ENCODE data around the gene TMEM106A.
"Not testable (repeated sequence)": the region's sequence is repeated elsewhere in the genome, so short reads cannot be mapped to it uniquely, and the experiment has no call there.

TMEM106A gene

DNA sequence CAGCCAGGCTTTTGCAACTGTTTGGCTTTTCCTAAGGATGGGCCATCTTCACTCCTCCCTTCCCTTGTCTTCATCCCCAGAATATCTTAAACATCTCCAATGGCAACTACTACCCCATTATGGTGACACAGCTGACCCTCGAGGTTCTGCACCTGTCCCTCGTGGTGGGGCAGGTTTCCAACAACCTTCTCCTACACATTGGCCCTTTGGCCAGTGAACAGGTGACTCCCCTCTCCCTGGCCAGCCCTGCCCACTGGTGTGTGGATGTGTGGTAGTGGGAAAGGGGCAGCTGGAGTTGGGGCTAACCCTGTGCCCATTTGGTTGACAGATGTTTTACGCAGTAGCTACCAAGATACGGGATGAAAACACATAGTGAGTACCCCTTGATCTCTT lies 4.7 kb downstream of the TMEM106A start:
- no peak for DNase-seq

DNA sequence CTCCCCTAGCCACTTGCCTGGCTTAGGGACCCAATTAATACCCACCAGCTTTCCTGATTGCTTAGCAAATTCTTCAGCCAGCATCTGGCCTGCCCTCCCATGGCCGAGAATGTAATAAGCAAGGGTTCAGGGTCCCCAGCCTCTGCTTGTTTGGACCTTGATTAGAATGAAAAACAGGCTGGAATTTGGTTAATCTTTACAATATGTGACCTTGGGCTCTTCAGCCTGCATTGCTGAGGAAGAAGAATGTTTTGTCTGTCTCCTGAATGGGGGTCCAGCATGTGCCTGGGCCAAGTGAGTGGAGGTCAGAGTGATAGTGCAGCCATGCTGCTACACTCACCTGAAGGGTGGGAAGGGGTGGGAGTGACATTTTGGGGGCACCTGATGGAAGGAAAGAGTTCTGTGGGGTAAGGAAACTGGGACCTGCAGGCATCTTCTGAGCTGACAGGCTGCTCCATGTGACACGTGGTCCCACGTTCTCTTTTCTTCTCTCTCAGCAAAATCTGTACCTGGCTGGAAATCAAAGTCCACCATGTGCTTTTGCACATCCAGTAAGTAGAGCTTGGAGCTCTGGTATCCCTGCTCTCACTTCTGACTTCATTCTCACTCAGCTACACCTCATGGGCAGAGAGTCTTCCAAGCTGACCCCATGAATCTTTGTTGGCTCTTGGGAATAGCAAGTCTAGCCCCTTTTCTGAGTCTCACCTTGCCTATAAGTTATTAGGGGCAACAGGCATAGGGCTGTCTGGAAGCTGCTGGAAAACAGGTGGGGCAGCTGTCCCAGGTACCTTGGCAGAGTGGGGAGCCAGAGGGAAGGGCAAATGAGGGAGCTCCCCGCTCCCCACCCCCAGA lies 5.3 kb downstream of the TMEM106A start:
- DNase-seq = no peak

DNA sequence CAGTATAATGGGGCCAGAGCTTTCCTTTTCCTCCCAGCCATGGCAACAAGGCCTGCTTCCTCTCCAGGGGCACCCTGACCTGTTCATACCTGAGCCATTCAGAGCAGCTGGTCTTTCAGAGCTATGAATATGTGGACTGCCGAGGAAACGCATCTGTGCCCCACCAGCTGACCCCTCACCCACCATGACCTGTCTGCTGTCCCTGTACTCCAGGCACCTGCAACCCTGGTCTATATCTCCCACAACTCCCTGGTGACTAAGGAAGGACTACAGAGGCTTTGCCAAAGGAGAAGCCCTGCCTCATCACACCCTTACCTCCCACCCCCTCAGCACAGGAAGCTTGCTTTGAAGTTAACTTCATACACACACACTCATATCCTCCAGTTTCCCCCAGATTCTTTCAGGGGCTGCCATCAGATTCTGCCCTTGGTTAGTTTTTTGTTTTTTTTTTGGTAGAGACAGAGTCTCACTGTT lies 6.0 kb downstream of the TMEM106A start:
- DNase-seq = no peak

DNA sequence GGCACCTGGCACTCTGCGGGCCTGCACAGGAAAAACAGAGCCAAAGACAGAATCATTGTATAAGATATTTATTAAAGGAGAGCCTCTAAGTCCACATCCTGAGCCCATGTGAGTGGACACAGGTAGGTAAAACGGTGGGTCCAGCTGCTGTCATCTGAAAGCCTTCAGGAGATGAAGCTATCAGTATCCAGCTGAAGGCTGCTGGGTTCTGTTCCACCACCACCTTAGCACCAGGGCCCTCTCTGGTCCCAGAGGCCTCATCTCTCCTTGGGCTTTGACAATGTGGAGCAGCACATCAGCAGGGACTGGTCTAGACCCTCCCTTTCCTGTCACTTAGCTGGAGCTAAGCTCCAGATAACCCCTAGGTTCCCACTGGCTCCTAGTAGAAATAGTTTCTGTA lies 7.3 kb downstream of the TMEM106A start:
- no peak for DNase-seq

DNA sequence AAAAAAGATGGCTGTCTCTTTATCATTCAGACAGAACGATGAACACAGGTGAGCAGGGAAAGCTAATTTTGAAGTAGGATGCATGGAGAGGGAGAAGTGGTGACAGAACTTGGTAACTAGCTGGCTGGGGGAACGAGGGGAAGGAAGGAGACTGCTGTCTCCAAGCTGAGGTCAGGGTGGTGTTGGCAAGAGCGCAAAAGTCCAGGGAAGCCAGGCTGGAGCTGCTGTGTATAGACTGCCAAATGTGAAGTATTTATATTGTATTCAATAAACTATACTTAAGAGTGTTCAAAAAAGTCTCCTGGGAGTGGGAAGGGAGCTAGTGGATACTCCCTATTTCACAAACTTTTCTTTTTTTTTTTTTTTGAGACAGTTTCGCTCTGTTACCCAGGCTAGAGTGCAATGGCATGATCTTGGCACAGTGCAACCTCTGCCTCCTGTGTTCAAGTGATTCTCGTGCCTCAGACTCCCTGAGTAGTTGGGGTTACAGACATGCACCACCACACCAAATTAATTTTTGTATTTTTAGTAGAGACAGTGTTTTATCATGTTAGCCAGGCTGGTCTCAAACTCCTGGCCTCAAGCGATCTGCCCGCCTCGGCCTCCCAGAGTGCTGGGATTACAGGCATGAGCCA lies 8.2 kb downstream of the TMEM106A start:
- no peak for DNase-seq

DNA sequence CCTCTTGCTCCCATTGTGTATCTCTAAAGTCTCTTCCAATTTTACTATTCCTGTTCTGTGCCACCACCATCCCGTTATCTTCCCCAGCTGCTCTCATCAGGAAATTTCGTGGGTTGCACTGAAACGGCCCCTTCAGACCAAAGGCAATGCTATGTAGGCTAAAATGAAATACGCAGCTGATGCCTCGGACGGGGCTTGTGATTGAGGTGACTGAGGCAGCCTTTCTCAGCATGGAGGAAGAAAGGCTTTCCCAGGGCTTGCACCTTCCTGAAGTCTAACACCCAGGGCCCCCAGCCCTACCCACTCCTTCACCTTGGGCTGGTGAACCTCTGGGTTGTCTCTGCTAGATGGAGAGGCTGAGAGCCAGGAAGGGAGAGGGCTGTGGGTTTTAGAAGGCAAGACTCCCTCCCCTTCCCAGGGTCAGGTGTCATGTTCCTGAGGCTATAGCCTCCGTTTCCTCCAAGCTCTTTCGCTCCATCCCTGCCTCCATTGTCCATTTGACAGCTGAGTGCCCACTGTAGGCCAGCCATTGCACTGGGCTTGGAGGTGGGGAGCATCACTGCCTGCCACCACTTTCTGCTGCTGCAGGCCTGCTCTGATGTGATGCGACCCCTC lies 8.9 kb downstream of the TMEM106A start:
- no peak for DNase-seq

DNA sequence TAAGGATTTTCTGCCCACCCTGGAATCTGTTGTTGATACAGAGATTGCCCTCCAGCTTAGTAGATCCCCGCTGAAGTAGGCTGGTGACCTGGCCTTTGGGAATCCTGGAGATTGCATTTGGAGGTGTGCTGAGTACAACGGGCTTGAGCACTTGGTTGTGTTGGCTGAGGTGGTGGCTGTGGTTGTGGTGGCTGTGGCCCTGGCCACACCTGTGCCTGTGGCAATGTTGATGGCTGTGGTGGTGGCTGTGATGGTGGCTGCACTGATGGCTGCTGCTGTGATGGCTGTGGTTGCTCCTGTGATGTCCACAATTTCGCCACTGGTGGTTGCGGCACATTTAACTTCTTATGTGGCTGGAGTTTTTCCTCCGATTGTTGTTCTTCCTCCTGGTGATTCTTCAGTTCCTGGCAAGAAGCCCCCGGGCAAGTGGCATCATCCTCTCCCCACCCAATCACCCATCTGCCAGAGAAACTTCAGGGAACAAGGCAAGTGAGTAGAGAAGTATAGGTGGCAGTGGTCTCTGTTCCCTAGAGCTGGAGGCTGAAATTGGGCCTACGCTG lies 12.6 kb downstream of the TMEM106A start:
- DNase-seq = no peak

DNA sequence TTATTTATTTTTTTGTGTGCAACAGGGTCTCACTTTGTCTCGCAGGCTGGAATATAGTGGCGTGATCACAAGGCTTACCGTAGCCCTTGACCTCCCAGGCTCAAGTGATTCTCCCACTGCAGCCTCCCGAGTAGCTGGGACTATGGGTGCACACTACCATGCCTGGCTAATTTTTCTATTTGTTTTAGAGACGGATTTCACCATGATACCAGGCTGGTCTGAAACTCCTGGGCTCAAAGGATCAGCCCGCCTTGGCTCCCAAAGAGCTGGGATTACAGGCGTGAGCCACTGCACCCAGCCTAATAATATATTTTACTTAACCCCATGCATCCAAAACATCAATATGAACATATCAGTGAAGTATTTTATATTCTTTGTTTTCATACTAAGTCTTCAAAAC lies 14.7 kb downstream of the TMEM106A start:
- DNase-seq = no peak

DNA sequence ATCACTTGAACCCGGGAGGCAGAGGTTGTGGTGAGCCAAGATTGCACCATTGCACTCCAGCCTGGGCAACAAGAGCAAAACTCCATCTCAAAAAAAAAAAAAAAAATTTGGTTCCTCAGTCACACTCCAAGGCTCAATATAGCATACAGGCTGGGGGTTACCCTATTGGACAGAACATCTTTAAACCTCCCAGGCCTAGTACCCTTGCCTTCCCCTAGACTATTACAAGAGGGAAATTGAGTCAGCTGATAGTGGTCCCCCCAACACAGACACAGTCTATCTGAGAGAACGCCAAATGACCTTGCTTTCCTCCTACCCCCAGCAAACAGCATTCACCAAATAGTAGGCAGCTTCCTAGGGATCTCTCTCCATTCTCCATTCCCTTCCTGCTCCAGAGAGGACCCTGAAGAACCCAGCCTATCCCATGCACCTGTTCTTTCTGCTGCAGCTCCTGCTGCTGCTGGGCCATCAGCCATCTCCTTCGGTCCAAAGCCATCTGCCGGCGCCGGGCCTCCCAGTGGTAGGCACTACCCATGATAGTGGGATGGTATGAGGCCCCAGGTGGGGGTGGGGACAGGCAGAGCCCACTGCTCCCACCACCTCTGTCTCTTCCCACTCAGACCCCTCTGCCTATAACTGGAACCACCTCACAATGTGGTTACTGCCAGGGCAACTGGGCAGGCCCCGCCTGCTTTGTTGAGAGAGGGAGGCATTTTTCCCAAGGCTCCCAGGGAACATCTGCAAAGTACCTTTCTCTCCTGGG lies 16.5 kb downstream of the TMEM106A start, which contains the start of gene CCDC200:
Gene CCDC200, minus strand, starts transcription at position 604 of the 763 bp plus-strand sequence. Its CDS starts 69 bp downstream, at position 535.
- DNase-seq = not testable (repeated sequence)

DNA sequence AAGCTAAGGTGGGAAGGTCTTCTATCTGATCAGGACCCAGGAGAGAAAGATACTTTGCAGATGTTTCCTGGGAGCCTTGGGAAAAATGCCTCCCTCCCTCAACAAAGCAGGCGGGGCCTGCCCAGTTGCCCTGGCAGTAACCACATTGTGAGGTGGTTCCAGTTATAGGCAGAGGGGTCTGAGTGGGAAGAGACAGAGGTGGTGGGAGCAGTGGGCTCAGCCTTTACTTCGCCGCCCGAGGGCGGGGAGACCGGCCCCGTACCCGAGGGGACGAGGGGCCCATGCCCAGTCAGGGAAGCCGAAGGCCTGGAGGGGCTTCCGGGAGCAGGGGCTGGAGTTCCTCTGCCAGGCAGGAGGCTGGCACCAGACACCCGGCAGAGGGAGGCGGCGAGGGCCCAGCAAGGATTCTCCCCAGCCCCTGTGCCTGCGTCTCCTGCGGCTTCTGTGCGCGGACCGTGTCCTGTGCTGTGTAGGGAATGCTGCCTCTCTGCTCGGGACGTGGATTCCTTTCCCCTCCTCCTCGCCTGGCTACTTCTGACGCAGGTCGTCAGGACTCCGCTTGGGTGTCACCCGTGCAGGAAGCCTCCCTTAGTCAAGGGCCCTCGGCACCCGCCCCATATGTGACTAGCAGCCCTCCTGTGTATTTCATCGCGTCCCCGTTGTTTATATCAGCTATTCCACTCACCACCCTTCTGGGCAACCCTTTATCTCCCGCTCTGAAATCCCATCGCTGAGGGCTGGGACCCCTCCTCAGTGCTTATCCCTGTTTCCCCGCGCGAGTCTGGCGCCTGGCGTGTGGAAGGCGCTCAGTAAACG lies 19.7 kb downstream of the TMEM106A start:
- not testable (repeated sequence) for DNase-seq

DNA sequence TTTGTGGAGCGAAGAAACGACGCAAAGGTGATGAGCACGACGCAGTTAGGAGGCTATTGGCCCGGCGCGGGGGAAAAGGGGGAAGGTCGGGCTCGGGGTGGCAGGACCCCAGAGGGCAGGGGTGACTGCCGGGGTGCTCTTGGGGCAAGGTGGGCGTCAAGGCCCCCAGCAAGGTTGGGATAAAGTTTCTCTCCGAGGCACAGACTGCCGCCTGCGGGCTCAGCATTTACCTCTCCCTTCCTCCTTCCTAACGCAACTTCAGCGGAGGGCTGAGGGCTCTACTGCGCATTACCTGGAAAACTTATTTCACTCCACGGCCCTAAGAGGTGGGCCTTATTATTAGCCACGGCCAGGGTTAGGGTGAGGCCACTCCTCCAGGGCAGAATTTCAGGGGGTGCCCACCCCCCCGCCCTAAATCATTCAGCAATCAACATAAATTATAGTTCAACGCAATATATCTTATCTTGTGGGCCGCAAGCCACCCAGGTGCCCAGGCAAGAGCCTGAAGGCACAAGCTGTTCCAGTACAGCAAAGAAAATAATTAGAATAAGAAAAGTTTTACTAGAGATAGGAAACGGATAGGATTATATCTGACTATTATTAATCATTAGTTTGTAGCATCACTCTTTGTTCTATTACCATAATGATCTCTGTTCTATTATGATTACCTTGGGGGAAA lies 20.5 kb downstream of the TMEM106A start:
- DNase-seq = not testable (repeated sequence)

DNA sequence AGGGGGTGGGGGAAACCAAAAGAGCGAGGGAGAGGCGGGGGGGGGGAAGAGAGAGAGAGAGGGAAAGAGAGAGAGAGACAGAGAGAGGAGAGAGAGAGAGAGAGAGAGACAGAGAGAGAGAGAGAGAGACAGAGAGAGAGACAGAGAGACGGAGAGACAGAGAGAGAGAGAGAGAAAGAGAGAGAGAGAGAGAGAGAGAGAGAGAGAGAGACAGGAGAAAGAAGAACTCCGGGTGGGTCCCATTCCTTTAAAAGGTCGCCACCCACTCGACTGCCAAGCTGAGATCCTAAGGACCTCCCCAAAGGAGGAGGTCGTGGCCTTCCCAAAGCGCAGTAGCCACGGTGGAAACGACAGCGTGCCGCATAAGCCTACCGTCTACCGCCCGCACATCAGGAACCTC lies 21.6 kb downstream of the TMEM106A start:
- not testable (repeated sequence) for DNase-seq

DNA sequence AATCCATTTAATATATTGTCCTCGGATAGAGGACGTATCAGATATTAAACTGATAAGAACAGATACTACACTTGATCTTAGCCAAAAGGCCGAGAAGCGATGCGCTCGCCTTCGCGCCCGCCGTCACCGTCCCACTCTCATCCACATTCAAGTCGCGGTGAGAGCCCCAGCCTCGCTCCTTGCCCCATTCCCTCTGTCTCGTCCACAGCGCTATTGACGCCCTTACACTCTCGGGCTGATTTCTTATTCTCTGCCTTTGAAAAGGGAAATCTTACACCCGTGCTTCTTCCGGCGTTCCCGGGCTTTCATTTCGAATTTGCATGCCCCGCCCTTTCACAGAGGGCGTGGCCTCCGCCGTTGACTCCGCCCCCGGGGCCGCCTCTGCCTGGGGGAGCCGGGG lies 22.2 kb downstream of the TMEM106A start, which contains the start of gene RNU2-1:
Gene RNU2-1, minus strand, starts transcription at position 101 of the 400 bp plus-strand sequence.
- not testable (repeated sequence) for DNase-seq

DNA sequence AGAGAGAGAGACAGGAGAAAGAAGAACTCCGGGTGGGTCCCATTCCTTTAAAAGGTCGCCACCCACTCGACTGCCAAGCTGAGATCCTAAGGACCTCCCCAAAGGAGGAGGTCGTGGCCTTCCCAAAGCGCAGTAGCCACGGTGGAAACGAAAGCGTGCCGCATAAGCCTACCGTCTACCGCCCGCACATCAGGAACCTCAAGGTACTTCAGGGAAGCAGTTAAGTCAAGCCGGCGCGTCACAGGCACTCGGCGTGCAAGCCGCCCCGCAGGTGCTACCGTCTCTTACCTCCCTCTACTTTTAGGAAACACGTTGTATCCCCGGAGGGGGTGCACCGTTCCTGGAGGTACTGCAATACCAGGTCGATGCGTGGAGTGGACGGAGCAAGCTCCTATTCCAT lies 27.9 kb downstream of the TMEM106A start:
- not testable (repeated sequence) for DNase-seq

DNA sequence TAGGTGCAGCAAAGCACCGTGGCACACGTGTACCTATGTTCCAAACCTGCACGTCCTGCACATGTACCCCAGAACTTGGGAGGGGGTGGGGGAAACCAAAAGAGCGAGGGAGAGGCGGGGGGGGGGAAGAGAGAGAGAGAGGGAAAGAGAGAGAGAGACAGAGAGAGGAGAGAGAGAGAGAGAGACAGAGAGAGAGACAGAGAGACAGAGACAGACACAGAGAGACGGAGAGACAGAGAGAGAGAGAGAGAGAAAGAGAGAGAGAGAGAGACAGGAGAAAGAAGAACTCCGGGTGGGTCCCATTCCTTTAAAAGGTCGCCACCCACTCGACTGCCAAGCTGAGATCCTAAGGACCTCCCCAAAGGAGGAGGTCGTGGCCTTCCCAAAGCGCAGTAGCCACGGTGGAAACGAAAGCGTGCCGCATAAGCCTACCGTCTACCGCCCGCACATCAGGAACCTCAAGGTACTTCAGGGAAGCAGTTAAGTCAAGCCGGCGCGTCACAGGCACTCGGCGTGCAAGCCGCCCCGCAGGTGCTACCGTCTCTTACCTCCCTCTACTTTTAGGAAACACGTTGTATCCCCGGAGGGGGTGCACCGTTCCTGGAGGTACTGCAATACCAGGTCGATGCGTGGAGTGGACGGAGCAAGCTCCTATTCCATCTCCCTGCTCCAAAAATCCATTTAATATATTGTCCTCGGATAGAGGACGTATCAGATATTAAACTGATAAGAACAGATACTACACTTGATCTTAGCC lies 29.1 kb downstream of the TMEM106A start:
- not testable (repeated sequence) for DNase-seq

DNA sequence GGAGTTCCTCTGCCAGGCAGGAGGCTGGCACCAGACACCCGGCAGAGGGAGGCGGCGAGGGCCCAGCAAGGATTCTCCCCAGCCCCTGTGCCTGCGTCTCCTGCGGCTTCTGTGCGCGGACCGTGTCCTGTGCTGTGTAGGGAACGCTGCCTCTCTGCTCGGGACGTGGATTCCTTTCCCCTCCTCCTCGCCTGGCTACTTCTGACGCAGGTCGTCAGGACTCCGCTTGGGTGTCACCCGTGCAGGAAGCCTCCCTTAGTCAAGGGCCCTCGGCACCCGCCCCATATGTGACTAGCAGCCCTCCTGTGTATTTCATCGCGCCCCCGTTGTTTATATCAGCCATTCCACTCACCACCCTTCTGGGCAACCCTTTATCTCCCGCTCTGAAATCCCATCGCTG lies 34.8 kb downstream of the TMEM106A start:
- not testable (repeated sequence) for DNase-seq

Data from suppressor macrophage treated with lipopolysaccharide for 4 hours (primary cell).